ENCODE measurements around the gene TPD52L1. TPM values are rescaled to one million over a fixed set of nuclear protein-coding genes. Genes with fewer than 3 reads are reported as not detected.

The TPD52L1 gene
- total and polyA plus RNA-seq, 2 of the 13 experiments (the other 11 are each of a cell fraction or from before 2014, with no cell fraction given), result 0.49 to 0.53 TPM

DNA sequence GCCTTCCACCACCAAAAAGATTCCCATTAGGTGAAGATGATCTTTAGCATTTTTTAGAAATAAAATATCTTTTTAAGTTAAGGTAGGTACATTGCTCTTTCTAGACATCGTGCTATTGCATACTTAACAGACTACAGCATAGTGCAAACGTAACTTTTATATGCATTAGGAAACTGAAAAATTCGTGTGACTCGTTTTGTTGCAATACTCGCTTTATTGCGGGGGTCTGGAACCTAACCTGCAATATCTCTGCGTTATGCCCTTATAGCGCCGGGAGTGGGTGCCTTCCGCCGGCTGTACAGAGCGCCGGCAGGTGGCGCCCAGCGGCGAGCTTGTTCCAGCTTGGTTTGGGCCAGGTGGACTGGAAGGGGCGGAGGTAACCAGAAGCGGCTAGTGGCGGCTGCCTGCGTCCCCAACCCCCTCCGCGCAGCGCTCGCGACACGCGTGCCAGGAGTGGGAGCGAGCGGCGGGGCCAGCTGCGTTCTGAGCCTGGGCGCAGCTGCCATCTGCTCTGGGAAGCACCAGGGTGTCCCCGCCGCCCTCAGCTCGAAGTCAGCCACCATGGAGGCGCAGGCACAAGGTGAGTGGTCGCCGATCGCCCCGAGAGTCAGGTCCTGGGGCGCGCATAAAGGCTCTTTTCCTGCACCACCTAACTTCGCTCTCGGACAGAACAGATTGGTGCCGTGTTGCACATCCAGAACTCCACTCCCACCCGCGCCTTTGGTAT lies at the start of gene TPD52L1 (continued):
- peak; percentile 70; the same call in 1 of the 2 replicates for TF ChIP-seq ZNF788 (CRISPR knock-in tag; IDR thresholded peaks at IDR 0.05; ENCODE audit: borderline replicate concordance)
- TF ChIP-seq KDM4B (CRISPR knock-in tag; IDR thresholded peaks at IDR 0.05), result no peak
- TF ChIP-seq CBX1 (IDR thresholded peaks at IDR 0.05; ENCODE audit: low read depth), result peak; percentile 38
- 0 out of 2 replicates have a peak, but pooled peaks have one; percentile 20 for TF ChIP-seq ZBTB34 (CRISPR knock-in tag; IDR thresholded peaks at IDR 0.05)
- TF ChIP-seq ZBTB39 (CRISPR knock-in tag; IDR thresholded peaks at IDR 0.05), result 0 out of 2 replicates have a peak, but pooled peaks have one; percentile 62
- TF ChIP-seq, protein P1, sequence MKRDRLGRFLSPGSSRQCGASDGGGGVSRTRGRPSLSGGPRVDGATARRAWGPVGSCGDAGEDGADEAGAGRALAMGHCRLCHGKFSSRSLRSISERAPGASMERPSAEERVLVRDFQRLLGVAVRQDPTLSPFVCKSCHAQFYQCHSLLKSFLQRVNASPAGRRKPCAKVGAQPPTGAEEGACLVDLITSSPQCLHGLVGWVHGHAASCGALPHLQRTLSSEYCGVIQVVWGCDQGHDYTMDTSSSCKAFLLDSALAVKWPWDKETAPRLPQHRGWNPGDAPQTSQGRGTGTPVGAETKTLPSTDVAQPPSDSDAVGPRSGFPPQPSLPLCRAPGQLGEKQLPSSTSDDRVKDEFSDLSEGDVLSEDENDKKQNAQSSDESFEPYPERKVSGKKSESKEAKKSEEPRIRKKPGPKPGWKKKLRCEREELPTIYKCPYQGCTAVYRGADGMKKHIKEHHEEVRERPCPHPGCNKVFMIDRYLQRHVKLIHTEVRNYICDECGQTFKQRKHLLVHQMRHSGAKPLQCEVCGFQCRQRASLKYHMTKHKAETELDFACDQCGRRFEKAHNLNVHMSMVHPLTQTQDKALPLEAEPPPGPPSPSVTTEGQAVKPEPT (CRISPR knock-in tag; IDR thresholded peaks at IDR 0.05; ENCODE audit: low read depth), result 0 out of 2 replicates have a peak, but pooled peaks have one; percentile 43
- no peak; the same call in 1 of the 2 replicates for TF ChIP-seq THAP7 (CRISPR knock-in tag; IDR thresholded peaks at IDR 0.05)
- 0 out of 2 replicates have a peak, but pooled peaks have one; percentile 51 for TF ChIP-seq ZNF792 (CRISPR knock-in tag; IDR thresholded peaks at IDR 0.05)
- TF ChIP-seq ZSCAN9 (CRISPR knock-in tag; IDR thresholded peaks at IDR 0.05; ENCODE audit: borderline replicate concordance), result peak; percentile 66; the same call in 1 of the 2 replicates
- TF ChIP-seq, protein P2, sequence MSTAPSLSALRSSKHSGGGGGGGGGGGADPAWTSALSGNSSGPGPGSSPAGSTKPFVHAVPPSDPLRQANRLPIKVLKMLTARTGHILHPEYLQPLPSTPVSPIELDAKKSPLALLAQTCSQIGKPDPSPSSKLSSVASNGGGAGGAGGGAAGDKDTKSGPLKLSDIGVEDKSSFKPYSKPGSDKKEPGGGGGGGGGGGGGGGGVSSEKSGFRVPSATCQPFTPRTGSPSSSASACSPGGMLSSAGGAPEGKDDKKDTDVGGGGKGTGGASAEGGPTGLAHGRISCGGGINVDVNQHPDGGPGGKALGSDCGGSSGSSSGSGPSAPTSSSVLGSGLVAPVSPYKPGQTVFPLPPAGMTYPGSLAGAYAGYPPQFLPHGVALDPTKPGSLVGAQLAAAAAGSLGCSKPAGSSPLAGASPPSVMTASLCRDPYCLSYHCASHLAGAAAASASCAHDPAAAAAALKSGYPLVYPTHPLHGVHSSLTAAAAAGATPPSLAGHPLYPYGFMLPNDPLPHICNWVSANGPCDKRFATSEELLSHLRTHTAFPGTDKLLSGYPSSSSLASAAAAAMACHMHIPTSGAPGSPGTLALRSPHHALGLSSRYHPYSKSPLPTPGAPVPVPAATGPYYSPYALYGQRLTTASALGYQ (CRISPR knock-in tag; IDR thresholded peaks at IDR 0.05), result 0 out of 2 replicates have a peak, but pooled peaks have one; percentile 46
- peak; percentile 63; the same call in 1 of the 2 replicates for TF ChIP-seq MXD4 (CRISPR knock-in tag; IDR thresholded peaks at IDR 0.05)
- TF ChIP-seq ARID5B (CRISPR knock-in tag; IDR thresholded peaks at IDR 0.05), result peak; percentile 50
- TF ChIP-seq EED (CRISPR knock-in tag; IDR thresholded peaks at IDR 0.05), result peak; percentile 92; the same call in 1 of the 2 replicates
- peak; percentile 64 for TF ChIP-seq POGZ (CRISPR knock-in tag; IDR thresholded peaks at IDR 0.05)
- TF ChIP-seq MZF1 (CRISPR knock-in tag; IDR thresholded peaks at IDR 0.05; ENCODE audit: borderline replicate concordance), result 0 out of 2 replicates have a peak, but pooled peaks have one; percentile 38
- peak; percentile 57; the same call in 1 of the 2 replicates for TF ChIP-seq YEATS2 (CRISPR knock-in tag; IDR thresholded peaks at IDR 0.05; ENCODE audit: borderline replicate concordance)
